ENCODE results near the gene LIPC. TPM values are rescaled to one million over a fixed set of nuclear protein-coding genes. Genes with fewer than 3 reads are reported as not detected.

LIPC gene
- total and polyA plus RNA-seq, 2 donors (not counting 3 experiments of a cell fraction or from before 2014, with no cell fraction given) = not detected

GRCh38 chr15:58558777-58559176 lies 127.0 kb downstream of the LIPC start:
- intact Hi-C loops (cut with micrococcal nuclease) = no loop called here
- Histone ChIP-seq H2AFZ (ENCODE audit: low read depth, low read length) (no peak overlapping the region), H3K27ac (ENCODE audit: insufficient read depth, low read depth, low read length) (no peak overlapping the region), H3K9me1 (replicated peaks; ENCODE audit: control insufficient read depth, extremely low read depth, insufficient read depth, low read length) (no peaks in the 10 kb centered on the region), H3K4me3 (replicated peaks in 1 of 3; ENCODE audit: insufficient read depth in 1 of 3, low read depth in 1 of 3, low read length in 3 of 3) (no peak overlapping the region), H3K4me1 (ENCODE audit: control insufficient read depth, extremely low read depth, insufficient read depth, low read length) (no peaks in the 10 kb centered on the region), H3K9me3 (replicated peaks; ENCODE audit: control insufficient read depth, insufficient read depth, low read length) (no peaks in the 10 kb centered on the region), H3K4me2 (ENCODE audit: insufficient read depth, low read length) (no peak overlapping the region), H3K9ac (replicated peaks; ENCODE audit: extremely low read depth, insufficient read depth, low read length) (no peak overlapping the region), H3K79me2 (ENCODE audit: control insufficient read depth, insufficient read depth, low read length) (no peaks in the 10 kb centered on the region), H3K36me3 (ENCODE audit: control insufficient read depth in 2 of 2, extremely low read depth in 1 of 2, insufficient read depth in 2 of 2, low read length in 2 of 2) (no peaks in the 10 kb centered on the region), H4K20me1 (replicated peaks; ENCODE audit: control insufficient read depth, extremely low read depth, insufficient read depth, low read length) (no peaks in the 10 kb centered on the region), H3K27me3 (ENCODE audit: control insufficient read depth in 2 of 2, insufficient read depth in 2 of 2, low read length in 2 of 2) (no peaks in the 10 kb centered on the region)
- dilution Hi-C loops (cut with MboI; ENCODE audit: extremely low pct_ligation_motif_present, low sequenced_read_pairs) = no loop called here
- no TSS peak for BruUV-seq (replicated peaks)
- TF ChIP-seq GATA2 (IDR thresholded peaks at IDR 0.05; ENCODE audit: insufficient read depth, insufficient read length, low read depth, low read length) = no peak
- TF ChIP-seq CTCF (IDR thresholded peaks at IDR 0.05; ENCODE audit: extremely low read depth in 1 of 2, insufficient read depth in 1 of 2, low read depth in 1 of 2, low read length in 2 of 2) = no peak
- no peak for TF ChIP-seq MAX (IDR thresholded peaks at IDR 0.05; ENCODE audit: insufficient read depth, insufficient read length)
- no peak for TF ChIP-seq POLR2A (IDR thresholded peaks at IDR 0.05; ENCODE audit: low read depth, low read length)
- TF ChIP-seq EZH2 (IDR thresholded peaks at IDR 0.05; ENCODE audit: borderline replicate concordance, low read depth, low read length, severe bottlenecking) = no peak
- no peak for TF ChIP-seq POLR2AphosphoS5 (IDR thresholded peaks at IDR 0.05; ENCODE audit: insufficient read depth, low read depth, low read length)
- no peak for TF ChIP-seq MYC (IDR thresholded peaks at IDR 0.05; ENCODE audit: low read depth, low read length)
- TF ChIP-seq JUN (IDR thresholded peaks at IDR 0.05; ENCODE audit: borderline replicate concordance, insufficient read depth, insufficient read length, low read depth) = no peak
- no peak for TF ChIP-seq FOS (IDR thresholded peaks at IDR 0.05; ENCODE audit: borderline replicate concordance, insufficient read depth, low read length)
- no peak for DNase-seq (ENCODE audit: low read depth, low spot score)
- no peak for FAIRE-seq
- ChIA-PET POLR2A (no interaction called here), CTCF (interaction anchor here (1.3 kb wide), 2 partner anchors 9 to 16 kb away, joined by 3 to 4 read pairs; no protein-coding TSS in a partner anchor)

Measured in endothelial cell of umbilical vein (primary cell).